GM18907 (cell line): ENCODE data around the gene NUP210.
A peak's percentile ranks its signal among the peaks of the same experiment; 100 is the strongest.
"Not testable (repeated sequence)": the region's sequence is repeated elsewhere in the genome, so short reads cannot be mapped to it uniquely, and the experiment has no call there.

Experiments
- ATAC-seq: cut with Tn5 transposase; IDR thresholded peaks from one replicate; pipeline ENCODE4 v1.9.1; 2021; ENCODE audit warnings: mild to moderate bottlenecking, moderate library complexity; ENCODE audit not compliant: unreplicated experiment

The NUP210 gene

DNA sequence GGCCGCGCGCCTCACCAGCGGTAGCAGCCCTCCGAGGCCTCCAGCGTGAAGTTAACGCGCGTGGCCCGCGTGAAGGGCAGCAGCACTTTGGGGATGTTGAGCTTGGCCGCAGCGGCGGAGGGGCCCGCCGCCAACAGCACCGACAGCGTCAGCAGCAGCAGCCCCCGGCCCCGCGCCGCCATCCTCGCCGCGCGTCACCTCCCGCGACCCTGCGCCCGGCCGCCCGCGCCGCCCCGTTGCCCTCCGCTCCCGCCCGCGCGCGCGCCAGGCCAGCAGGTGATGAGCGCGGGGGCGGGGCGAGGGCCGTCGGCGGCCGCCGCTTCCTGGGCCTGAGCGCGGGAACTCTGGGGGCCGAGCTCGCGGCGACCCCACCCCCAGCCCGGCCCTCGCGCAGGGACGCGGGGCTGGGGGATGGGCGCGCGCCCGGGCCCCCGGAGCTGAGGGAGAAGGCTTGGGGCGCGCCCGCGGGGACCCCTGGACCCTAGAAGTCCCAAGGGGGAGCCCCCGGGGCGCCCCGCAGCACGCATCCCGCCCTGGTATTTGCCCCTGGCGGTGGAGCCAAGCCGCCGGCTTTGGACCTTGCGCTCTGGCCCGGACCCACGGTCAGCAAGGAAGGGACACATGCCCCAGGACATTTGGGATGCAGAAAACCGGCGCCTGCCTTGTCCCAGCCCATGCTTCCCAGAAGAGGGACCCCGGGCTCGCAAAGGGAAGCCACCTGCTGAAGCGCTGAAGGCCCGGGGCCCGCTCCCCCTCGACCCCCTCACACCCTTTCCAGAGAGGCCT lies at the start of gene NUP210:
TSS of gene NUP210 (minus strand) at position 278 of the 786 bp plus-strand sequence. CDS start at position 182, 96 bp downstream.
- peak; percentile 62 for ATAC-seq

DNA sequence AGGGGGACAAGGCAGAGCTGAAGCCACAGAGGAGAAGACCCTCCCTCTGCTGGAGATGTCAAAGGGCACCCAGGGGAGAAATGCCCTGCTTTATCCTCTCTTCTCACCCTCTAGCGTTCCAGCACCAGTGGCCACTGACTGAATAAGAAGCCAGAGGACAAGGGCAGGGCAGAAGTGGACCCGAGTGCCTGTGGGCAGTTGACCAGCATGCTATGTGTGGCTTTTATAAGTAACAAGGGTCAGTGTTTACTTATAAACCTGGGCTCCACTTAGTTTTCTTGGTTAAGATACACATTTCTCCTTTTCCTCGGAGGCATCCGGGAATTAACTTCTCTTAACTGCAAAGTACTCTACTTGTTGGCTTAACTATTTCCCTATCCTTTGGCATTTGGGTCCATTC lies 46.7 kb upstream of the NUP210 start:
- no peak for ATAC-seq

DNA sequence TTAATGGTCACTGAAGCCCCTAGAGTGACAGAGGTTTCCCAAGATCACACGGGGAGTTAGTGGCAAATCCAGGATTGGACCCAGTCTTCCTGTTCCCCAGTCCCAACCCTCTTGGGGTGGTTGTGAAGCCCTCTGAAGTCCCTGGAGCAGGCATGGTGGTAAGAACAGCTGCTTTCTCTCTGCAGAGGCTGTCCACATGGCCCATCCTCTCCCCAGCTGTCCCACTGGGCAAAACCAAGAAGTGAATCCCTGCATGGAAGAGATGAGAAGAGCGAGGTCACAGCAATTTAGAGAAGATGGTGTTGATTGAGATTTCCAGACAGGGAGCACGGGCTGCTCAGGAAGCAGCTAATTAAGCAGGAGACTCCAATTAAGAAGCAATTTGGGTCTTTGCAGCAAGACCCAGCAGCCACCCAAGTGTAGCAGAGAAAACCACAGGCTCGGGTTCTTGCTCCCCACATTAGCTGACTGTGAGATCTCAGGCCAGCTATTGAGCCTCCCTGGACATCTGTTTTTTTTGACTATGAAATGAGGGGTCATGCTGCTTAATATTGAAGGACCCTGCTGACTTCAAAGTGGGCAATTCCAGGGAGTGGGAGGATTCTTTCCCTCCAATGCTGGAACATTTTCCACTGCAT lies 45.2 kb upstream of the NUP210 start:
- no peak for ATAC-seq

DNA sequence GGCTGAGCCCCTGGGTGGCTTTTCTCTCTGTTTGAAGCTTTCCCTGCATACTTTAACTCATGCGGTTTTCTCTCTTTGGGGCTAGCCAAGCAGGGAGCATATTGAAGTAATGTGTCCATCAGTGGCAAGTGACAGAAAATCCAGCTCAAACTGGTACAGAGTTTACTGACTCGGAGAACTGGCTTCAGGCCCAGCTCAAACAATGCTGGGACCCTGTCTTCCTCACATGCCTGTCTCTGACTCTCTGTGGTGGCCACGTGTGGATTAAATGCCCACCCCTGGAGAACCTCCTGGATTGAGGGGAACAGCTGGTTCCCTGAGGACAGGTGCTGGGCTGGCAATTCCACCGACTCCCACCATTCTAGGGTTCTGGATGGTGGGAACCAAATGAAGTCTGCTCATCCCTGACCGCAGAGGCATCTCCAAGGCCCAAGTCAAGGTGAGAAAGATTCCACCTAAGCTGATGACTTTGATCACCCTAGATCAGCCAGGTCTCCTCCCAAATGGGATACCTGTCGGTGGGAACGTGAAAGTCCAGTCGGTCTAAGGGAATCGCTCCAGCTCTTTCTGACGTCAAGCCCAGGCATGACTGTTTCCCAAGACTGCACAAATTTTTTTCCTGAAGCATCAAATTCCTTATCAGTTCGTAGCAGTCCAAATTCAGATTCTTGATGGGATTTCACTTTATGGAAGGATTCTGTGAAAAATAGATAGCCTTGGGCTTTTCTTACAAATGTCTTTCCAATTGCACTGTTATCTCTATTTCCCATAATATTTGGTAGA lies 43.7 kb upstream of the NUP210 start:
- no peak for ATAC-seq

DNA sequence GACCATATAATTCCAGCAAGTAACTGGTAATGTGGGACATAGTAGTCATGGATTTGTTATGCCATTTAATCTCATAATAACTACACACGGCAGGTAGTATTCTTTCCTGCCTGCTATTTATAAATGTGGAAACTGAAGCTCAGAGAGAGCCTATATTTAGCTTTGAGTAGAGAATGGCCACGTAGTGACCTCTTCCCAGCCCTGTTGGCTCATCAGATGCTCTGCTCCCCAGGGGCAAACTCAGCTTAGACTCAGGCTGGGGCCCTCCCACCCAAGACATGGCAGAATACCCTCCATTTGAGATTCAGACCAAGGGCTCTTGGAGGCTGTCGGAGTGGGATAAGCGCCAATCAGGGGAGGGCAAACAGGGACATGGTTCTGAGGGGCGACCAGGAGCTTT lies 42.7 kb upstream of the NUP210 start:
- ATAC-seq, result no peak

DNA sequence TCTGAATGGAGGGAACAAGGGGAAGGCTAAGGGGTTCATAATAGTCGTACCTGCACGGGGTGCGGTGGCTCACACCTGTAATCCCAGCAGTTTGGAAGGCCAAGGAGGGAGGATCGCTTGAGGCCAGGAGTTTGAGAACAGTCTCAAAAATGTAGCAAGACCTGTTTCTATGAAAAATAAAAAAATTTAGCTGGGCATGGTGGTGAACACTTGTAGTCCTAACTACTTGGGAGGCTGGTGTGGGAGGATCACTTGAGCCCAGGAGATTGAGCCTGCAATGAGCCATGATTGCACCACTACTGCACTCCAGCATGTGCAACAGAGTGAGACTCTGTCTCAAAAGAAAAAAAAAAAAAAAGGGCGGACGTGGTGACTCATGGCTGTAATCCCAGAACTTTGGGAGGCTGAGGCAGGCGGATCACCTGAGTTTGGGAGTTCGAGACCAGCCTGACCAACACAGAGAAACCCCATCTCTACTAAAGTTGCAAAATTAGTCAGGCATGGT lies 42.1 kb upstream of the NUP210 start:
- no peak for ATAC-seq

DNA sequence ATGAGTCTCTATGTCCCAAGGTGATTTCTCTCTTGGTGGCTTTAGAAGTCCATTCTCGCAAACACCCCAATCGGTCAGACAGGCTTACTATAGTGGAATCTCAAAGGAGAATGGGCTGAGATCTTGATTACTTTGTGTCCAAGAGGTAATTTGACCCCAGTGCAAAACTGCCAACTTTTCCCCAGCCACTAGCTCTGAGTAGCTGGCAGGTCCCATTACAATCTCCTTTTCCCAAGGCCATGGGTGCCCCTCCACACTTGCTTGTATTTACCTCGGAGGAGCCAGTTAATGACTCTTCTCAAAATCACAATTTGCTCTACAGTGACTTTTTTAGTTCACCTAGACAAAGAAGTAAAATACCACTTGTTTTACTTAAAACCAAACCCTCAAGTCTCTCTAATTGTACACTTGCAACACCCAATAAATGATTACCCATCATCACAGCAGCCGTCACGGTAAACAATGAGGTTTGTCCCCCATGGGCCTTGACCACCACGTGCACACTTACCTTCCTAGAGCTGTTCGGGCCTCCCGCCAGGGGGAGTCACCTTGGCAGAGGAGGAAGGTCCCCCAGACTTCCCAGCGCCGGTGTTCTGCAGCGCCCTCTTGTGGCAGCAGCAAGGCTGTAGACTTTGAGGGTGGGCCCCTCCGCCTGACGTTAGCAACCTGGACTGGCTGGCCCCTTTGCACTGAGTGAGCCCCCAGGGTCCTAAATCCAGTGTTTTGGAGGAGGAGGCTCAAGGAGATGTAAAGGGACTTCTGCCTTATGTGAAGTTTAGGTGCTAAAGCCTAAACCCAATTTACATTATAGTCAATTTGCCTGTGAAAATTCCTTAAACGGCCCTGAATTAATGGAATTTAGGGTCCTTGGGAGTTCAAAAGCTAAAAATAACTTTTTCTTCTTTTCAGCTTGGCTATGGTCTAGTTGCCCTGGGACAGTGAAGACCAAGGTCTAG lies 41.3 kb upstream of the NUP210 start:
- ATAC-seq, result peak; percentile 67

DNA sequence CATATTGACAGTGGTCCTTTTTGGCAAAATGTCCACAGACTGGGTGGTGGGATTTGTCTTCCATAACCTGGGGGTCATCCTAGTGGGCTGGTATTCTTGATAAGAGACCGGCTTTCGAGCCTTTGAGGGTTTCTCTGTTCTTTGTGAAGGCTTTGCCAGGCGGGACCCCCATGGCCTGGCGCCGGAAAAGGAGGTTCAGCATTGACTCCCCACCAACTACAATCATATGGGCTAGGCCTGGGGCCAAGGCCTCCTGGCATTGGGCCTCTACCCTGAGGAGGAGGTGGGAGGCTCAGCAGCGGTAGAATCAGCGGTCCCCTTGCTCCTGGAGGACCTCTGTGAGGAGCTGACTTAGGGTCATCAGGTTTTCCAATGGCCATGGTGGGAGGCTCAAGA lies 40.2 kb upstream of the NUP210 start:
- no peak for ATAC-seq

DNA sequence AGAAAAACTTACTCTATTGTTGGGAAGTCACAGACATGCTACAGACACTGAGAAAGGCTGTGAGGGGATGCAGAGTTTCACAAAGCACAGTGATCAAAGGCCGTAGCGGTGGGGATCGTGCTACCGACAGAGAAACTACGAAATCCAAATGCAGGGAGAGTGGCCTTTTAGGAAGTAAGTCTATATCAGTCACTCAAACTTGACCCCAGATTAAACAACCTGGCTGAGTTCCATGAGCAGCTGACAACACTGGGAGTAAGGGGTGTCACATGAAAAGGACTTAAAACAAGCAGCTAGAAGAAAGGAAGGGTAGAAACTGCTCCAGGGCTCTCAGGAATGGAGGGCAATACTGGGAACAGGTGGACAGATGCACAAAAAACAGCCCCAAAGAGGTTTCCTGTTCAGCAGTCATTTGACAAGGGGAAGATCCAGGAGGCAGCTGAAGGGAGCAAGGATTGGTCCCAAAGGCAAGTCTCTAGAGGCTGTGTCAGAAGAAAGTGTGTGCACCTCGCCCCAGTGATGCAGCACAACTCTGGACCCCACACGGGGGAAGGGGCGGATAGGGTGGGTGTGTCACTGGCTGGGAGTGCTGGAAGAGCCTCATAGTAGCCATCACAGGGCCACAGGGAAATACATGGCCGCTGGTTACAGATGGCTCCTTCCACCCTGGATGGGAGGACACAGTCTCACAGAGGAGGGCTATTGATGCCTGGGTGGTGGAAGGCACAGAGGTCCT lies 39.7 kb upstream of the NUP210 start:
- ATAC-seq, result no peak

DNA sequence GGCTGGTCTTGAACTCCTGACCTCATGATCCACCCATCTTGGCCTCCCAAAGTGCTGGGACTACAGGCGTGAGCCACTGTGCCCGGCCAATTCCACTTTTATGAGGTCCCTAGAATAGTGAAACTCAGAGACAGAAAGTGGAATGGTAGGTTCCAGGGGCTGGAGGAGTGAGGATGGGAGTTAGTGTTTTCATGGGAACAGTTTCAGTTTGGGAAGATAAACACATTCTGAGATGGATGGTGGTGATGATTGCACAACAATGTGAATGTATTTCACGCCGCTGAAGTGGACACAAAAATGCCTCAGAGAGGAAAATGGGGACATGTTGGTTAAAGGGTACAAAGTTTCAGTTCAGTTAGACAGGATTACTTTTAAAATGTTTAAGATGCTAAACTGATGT lies 37.5 kb upstream of the NUP210 start:
- no peak for ATAC-seq

DNA sequence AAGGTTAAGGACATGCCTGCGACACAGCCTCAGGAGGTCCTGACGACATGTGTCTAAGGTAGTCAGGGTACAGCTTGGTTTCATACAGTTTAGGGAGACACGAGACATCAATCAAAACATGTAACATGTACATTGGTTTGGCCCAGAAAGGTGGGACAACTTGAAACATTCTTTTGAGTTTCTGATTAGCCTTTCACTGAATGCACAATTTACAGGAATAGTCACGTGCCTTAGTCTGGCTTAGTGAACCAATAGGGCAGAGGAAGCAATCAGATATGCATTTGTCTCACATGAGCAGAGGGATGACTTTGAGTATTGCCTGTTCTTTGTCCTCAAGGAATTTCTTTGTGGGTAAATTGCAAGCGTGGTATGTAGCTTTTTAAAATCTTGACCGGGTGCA lies 35.5 kb upstream of the NUP210 start:
- ATAC-seq, result no peak

DNA sequence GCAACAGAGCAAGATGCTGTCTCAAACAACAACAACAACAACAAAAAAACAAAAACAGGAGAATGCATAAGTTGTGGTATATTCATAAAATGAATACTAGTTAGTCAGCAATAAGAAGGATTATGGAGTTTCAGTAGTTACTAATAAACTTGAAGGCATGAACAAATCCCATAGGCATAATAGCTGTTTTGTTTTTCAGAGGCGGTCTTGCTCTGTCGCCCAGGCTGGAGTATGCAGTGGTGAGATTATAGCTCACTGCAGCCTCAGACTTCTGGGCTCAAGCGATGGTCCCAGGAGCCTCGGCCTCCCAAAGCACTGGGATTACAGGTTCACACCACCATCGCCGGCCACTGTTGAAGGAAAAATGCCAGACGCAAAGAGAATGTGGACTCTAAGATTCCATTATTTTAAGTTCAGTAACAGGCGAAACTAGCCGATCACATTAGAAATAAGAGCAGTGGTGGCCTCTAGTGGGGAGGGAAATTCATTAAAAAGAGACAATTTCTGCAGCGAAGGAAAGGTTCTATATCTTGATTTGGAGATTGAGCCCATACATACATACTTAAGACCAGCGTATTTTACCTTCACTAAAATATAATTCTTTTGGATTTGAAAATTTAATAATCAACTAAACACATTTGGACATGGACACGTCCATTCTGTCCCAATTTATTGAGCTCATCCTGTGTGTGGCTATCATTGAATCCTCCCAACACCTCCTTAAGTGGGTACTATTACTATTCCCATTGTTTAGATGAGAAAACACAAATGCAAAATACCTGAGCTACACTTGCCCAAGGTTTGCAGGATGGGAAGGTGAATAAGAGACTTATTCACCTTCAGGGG lies 32.6 kb upstream of the NUP210 start:
- peak; percentile 38 for ATAC-seq

DNA sequence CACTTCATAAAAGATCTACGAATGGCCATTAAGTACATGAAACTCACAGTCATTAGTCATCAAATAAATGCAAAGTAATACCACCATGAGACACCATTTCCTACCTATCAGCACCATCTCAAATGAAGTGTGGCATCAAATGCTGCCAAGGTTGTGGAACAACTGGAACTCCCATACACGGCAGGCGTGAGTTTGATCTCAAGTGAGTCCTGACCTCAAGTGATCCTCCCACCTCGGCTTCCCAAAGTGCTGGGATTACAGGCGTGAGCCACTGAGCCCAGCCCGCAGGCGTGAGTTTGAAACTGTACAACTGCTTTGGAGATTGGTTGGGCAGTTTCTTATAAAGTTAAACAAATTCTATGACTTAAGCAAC lies 31.2 kb upstream of the NUP210 start:
- peak; percentile 15 for ATAC-seq

DNA sequence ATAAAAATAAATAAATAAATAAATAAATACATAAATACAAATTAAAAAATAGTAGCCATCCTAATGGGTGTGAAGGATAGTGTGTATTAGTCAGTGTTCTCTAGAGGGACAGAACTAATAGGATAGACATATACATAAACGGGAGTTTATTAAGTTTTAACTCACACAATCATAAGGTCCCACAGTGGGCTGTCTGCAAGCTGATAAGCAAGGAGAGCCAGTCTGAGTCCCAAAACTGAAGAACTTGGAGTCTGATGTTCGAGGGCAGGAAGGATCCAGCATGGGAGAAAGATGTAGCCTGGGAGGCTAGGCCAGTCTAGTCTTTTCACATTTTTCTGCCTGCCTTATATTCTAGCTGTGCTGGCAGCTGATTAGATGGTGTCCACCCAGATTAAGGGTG lies 22.8 kb upstream of the NUP210 start:
- not testable (repeated sequence) for ATAC-seq

DNA sequence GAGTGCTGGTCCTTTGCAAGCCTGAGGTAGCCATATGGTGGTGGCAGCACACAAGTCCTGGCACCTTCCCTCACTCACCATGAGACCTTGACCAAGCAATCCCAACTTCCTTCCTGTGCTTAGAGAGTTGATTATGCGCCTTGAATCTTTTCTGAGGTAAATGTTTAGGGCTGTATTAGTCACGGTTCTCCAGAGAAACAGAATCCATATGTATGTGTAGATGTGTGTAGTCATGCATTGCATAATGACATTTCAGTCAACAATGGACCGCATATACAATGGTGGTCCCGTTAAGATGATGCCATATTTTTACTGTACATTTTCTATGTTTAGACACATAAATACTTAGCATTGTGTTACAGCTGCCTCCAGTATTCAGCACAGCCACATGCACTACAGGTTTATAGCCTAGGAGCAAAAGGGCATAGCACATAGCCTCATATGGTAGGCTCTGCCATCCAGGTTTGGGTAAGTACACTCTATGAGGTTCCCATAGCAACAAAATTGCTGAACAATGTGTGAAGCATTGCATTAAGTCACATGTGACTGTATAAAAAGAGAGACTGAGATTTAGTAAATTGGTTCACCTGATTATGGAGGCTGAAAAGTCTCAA lies 20.2 kb upstream of the NUP210 start:
- no peak for ATAC-seq

DNA sequence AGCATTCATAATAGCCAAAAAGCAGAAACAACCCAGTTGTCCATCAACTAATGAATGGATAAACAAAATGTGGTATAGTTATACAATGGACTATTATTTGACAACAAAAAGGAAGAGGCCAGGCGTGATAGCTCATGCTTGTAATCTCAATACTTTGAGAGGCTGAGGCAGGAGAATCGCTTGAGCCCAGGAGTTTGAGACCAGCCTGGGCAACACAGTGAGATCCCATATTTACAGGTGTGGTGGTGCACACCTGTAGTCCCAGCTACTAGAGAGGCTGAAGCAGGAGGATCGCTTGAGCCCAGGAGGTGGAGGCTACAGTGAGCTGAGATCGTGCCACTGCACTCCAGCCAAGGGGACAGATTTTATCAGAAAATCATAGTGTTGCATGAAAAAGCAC lies 16.1 kb upstream of the NUP210 start:
- ATAC-seq, result not testable (repeated sequence)

DNA sequence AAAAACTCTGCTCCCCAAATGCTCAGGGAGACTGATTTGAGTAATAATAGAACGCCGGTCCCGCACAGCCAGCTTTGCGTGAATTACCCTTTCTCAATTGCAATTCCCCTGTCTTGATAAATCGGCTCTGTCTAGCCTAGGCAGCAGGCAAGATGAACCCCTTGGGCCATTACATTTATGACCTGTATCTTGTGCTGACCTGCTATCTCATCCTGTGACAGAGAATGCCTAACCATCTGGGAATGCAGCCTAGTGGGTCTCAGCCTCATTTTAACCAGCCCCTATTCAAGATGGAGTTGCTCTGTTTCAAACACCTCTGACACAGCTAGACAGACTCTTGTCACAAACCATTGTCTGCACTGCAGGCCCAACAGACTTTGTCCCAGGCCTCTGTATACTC lies 13.8 kb upstream of the NUP210 start:
- no peak for ATAC-seq

DNA sequence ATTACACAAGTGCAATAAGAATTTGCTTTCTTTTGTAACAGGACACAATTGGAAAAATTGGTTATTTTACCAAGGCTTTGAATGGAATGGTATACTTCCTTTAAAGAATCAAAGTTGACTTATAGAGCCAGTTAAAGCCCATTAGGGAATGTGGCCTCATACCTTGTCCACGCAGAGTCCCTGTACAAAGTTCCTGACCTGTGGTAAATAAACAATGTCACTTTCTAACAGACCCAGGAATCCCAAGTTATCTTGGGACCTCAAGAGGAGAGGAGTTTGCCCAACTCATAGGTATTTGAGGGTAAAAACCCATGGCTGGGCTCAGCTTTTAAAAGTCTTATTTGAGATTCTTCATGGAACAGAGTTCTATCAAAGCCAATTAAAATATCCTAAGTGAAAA lies 12.0 kb upstream of the NUP210 start:
- ATAC-seq, result no peak
